CD4-positive, alpha-beta T cell (primary cell): ENCODE measurements around the gene KCTD6. TPM values are rescaled to one million over a fixed set of nuclear protein-coding genes. Genes with fewer than 3 reads are reported as not detected.

Experiments used
- ATAC-seq: fragments of 200-7000 bp; cut with Tn5 transposase; one replicate; pipeline ENCODE4 v1.10.0; 2022; ENCODE audit warnings: mild to moderate bottlenecking; ENCODE audit not compliant: poor library complexity
- CTCF ChIA-PET: fragments of 350-600 bp; sonication (Branson Sonifier 250); formaldehyde crosslinking; loops from one replicate; lab custom pipeline; 2021; ENCODE audit warnings: antibody characterized with exemption, inconsistent platforms; lab: Charles Lee
- POLR2A ChIA-PET: fragments of 350-600 bp; sonication (Branson Sonifier 250); formaldehyde crosslinking; loops from one replicate; lab custom pipeline; 2021; ENCODE audit warnings: antibody characterized with exemption, inconsistent platforms; lab: Charles Lee
- DNase-seq, 14 experiments: peaks; one replicate each; pipeline ENCODE4 v3.0.0-alpha.2; 2013 to 2020; ENCODE audit warnings: mixed read lengths in 2 of 14
- H3K27ac ChIP-seq, 2 donors: one replicate each; pipeline versions ENCODE4 v1.5.1 to v1.7.0; 2013; ENCODE audit warnings: low read length in 2 of 2, low read depth in 1 of 2, mild to moderate bottlenecking in 1 of 2
- H3K27me3 ChIP-seq, 2 experiments: 1 replicate in 1 of 2; 2 replicates in 1 of 2; pipeline versions ENCODE4 v1.6.1 to v1.7.0; 2013; ENCODE audit warnings: low read length in 2 of 2, control low read depth in 1 of 2, mild to moderate bottlenecking in 1 of 2, moderate library complexity in 1 of 2; ENCODE audit not compliant: insufficient read depth in 2 of 2, control insufficient read depth in 1 of 2
- H3K36me3 ChIP-seq: one replicate; pipeline ENCODE4 v1.6.1; 2013; ENCODE audit warnings: low read length, control low read depth; ENCODE audit not compliant: insufficient read depth
- H3K4me1 ChIP-seq: one replicate; pipeline ENCODE4 v1.6.1; 2013; ENCODE audit warnings: low read length, control low read depth; ENCODE audit not compliant: insufficient read depth
- H3K4me3 ChIP-seq: one replicate; pipeline ENCODE4 v1.5.1; 2013; ENCODE audit warnings: mild to moderate bottlenecking, low read length, moderate library complexity
- H3K9me3 ChIP-seq, 2 experiments: 1 replicate in 1 of 2; 2 replicates in 1 of 2; pipeline versions ENCODE4 v1.6.1 to v1.7.0; 2013; ENCODE audit warnings: low read length in 2 of 2, mild to moderate bottlenecking in 2 of 2, control low read depth in 1 of 2, moderate library complexity in 1 of 2; ENCODE audit not compliant: control insufficient read depth in 1 of 2, insufficient read depth in 1 of 2
- H3K27ac Mint-ChIP-seq: one replicate; pipeline ENCODE4 v1.8.0; 2020; ENCODE audit warnings: mixed read lengths
- H3K27me3 Mint-ChIP-seq: one replicate; pipeline ENCODE4 v1.8.0; 2021; ENCODE audit warnings: mixed read lengths
- H3K36me3 Mint-ChIP-seq: one replicate; pipeline ENCODE4 v1.8.0; 2021; ENCODE audit warnings: low read depth, mixed read lengths
- H3K4me1 Mint-ChIP-seq: one replicate; pipeline ENCODE4 v1.8.0; 2021; ENCODE audit warnings: low read depth, mixed read lengths
- H3K4me3 Mint-ChIP-seq: one replicate; pipeline ENCODE4 v1.8.0; 2020; ENCODE audit warnings: mild to moderate bottlenecking, mixed read lengths
- H3K9me3 Mint-ChIP-seq: one replicate; pipeline ENCODE4 v1.8.0; 2020; ENCODE audit warnings: mixed read lengths
- intact Hi-C, 2 experiments: fragments of 100-400 bp; cut with DNase I in 1 of 2; cut with micrococcal nuclease in 1 of 2; formaldehyde crosslinking; loops; one replicate each; pipeline versions ENCODE4 v1.15.1 to v1.9.0; 2023 to 2025; cut with DNase I, micrococcal nuclease
- total RNA-seq, 174 experiments: library from RNA in 2 of 174; stranded (reverse) in 2 of 174; gene quantifications; one replicate each; pipeline ENCODE4 v1.2.3 and lab custom pipeline; 2021 to 2026
- TF ChIP-seq, protein P1 (sequence below): fragments of 200-600 bp; IDR thresholded peaks from one replicate; pipeline ENCODE4 v1.8.0; 2022; ENCODE audit warnings: antibody characterized with exemption, mild to moderate bottlenecking

Gene KCTD6
- total RNA-seq, 2 experiments from 2014 or later = 3.8 to 5.0 TPM

DNA sequence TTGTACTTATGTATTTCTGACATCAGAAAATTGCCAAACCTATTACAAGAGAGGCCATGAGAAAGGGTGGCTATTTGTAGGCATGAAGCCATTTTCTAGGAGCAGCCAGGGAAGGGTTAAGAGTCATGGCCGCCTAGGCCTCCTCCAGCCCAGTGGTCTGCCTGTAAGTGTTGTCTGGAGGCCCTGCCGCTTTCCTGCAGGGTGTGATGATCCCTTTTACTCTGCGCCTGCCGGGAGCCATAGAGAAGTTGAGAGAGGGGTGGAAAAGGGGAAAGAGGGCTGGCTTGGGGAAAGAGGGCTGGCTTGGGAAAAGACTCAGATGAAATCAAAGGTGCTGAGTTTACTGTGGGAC, 29.1 kb upstream of the KCTD6 start:
- H3K27ac ChIP-seq = no peak overlapping the region
- Mint-ChIP-seq H3K36me3 (peaks cover 5% of the 10 kb centered on the region), H3K4me3 (no peak overlapping the region), H3K9me3 (no peaks in the 10 kb centered on the region), H3K27ac (no peak overlapping the region), H3K27me3 (no peaks in the 10 kb centered on the region), H3K4me1 (peaks cover 8% of the 10 kb centered on the region)
- ChIA-PET POLR2A (no interaction called here), CTCF (no interaction called here)
- TF ChIP-seq, protein P1, sequence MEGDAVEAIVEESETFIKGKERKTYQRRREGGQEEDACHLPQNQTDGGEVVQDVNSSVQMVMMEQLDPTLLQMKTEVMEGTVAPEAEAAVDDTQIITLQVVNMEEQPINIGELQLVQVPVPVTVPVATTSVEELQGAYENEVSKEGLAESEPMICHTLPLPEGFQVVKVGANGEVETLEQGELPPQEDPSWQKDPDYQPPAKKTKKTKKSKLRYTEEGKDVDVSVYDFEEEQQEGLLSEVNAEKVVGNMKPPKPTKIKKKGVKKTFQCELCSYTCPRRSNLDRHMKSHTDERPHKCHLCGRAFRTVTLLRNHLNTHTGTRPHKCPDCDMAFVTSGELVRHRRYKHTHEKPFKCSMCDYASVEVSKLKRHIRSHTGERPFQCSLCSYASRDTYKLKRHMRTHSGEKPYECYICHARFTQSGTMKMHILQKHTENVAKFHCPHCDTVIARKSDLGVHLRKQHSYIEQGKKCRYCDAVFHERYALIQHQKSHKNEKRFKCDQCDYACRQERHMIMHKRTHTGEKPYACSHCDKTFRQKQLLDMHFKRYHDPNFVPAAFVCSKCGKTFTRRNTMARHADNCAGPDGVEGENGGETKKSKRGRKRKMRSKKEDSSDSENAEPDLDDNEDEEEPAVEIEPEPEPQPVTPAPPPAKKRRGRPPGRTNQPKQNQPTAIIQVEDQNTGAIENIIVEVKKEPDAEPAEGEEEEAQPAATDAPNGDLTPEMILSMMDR = no peak
- H3K36me3 ChIP-seq = no peaks in the 10 kb centered on the region
- peaks cover 7% of the 10 kb centered on the region for H3K4me1 ChIP-seq
- H3K9me3 ChIP-seq = peaks cover 0 to 10% of the 10 kb centered on the region in 2 experiments
- DNase-seq = no peak
- intact Hi-C loops = loop anchor here (1.0 to 5.0 kb wide), 3 partner anchors 30 to 169 kb away; partner anchors contain the start of gene KCTD6 (in 1 of the 2)
- no peak for ATAC-seq
- no peak overlapping the region for H3K4me3 ChIP-seq
- H3K27me3 ChIP-seq = no peaks in the 10 kb centered on the region

DNA sequence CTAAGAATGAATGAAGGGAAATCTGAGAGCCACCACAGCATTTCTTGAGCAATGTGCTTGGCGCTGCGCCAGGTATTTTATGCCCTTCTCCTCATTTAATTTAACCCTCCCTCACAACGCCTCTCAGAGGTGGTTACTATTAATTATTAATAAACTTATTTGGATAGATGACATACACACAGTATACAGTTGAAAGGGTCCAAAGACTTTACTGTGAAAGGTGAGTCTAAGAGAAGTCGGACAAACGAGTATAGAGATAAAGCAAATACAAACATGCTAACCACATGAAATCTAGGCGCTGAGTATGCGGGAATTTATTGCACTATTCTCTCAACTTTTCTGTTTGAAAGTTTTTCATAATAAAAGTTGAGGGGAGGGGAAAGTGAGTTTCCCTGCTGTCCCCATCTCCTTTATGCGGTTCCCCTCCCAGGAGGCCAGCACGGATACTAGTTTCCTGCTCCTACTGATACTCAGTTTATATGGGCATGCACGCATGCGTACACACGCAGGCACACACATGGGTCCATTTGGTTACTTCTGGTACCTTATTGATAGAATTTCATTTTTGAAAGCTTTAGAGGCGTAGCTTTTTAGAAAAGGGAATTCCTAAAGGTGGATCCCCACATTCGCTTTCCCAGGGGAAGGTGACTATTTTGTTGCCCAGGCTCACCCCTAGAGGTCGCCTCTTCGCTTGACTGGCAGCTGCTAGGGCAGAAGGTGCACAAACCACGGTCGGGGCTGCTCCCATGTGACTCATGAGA, 28.5 kb upstream of the KCTD6 start:
- H3K27ac Mint-ChIP-seq = no peak overlapping the region
- H3K4me3 ChIP-seq = peak overlapping the region; percentile 1

DNA sequence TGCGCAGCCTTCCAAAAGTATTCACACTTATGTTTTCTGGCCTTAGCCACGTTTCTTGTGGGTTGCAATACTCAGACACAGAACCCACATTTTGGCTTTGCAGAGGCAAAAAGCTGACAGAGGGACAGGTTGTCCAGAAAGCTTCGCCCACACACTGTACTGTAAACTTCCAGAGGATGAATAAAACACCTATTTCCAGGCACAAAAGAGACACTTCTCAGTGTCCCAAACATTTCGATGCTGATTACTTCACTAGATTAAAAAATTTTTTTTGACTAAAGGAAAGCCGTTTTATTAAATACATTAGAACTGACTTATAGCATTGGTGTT, 28.0 kb upstream of the KCTD6 start:
- POLR2A ChIA-PET = interaction anchor here (1.1 to 1.3 kb wide), 2 partner anchors 31 to 158 kb away, joined by 3 to 4 read pairs; partner anchors contain the start of genes HTD2 and RPP14
- Mint-ChIP-seq H3K9me3 (no peaks in the 10 kb centered on the region), H3K36me3 (no peaks in the 10 kb centered on the region), H3K27ac (no peak overlapping the region), H3K27me3 (no peaks in the 10 kb centered on the region), H3K4me1 (peaks cover 8% of the 10 kb centered on the region), H3K4me3 (peak overlapping the region; percentile 5)
- Histone ChIP-seq H3K4me1 (peaks cover 7% of the 10 kb centered on the region), H3K9me3 (peaks cover 0 to 3% of the 10 kb centered on the region in 2 experiments), H3K36me3 (no peaks in the 10 kb centered on the region), H3K27ac (no peak overlapping the region), H3K4me3 (peak overlapping the region; percentile 1), H3K27me3 (no peaks in the 10 kb centered on the region)
- ATAC-seq (no peak), DNase-seq (no peak)
- intact Hi-C loops = loop anchor here (1.0 to 5.0 kb wide), 3 partner anchors 29 to 168 kb away; partner anchors contain the start of gene KCTD6 (in 1 of the 2)
- CTCF ChIA-PET = interaction anchor here (1.1 to 1.5 kb wide), 6 partner anchors 23 to 166 kb away, joined by 3 to 13 read pairs (median 4); partner anchors contain the start of genes HTD2, KCTD6 and RPP14
- TF ChIP-seq, protein P1 = peak; percentile 17

More for the DNA sequence above, 28.5 kb upstream of the KCTD6 start:
- Mint-ChIP-seq H3K9me3 (no peaks in the 10 kb centered on the region), H3K27me3 (no peaks in the 10 kb centered on the region), H3K4me3 (peak overlapping the region; percentile 5), H3K4me1 (peaks cover 8% of the 10 kb centered on the region), H3K36me3 (peaks cover under 1% of the 10 kb centered on the region)
- TF ChIP-seq, protein P1 = peak; percentile 88
- intact Hi-C loops = loop anchor here (1.0 to 5.0 kb wide), 3 partner anchors 29 to 169 kb away; partner anchors contain the start of gene KCTD6 (in 1 of the 2)
- Histone ChIP-seq H3K9me3 (peaks cover 0 to 6% of the 10 kb centered on the region in 2 experiments), H3K36me3 (no peaks in the 10 kb centered on the region), H3K27me3 (no peaks in the 10 kb centered on the region), H3K27ac (no peak overlapping the region), H3K4me1 (peaks cover 7% of the 10 kb centered on the region)
- POLR2A ChIA-PET = interaction anchor here (1.1 to 1.3 kb wide), 2 partner anchors 31 to 157 kb away, joined by 3 to 4 read pairs; partner anchors contain the start of genes HTD2 and RPP14
- CTCF ChIA-PET = interaction anchor here (1.1 to 1.5 kb wide), 6 partner anchors 23 to 167 kb away, joined by 3 to 13 read pairs (median 4); partner anchors contain the start of genes HTD2, KCTD6 and RPP14
- DNase-seq (peak; percentile 24 to 82 (median 62)), ATAC-seq (peak; percentile 88)
